Measurements from ENCODE around the gene RTKN2. TPM values are rescaled to one million over a fixed set of nuclear protein-coding genes. Genes with fewer than 3 reads are reported as not detected.

Gene RTKN2
- total and polyA plus RNA-seq, 4 donors, result 0.05 to 0.93 (median 0.17) TPM; not detected in 1

Other genes starting within 250 kb of the RTKN2 start
- gene ZNF365, start 105.5 kb upstream of the RTKN2 start, total RNA-seq, result under 1 TPM in 1 of 2 donors, not detected in 1; under 0.01 TPM
- not detected for gene ZNF365, start 105.5 kb upstream of the RTKN2 start, polyA plus RNA-seq

Measured in liver (tissue), 4 donors.